Measurements from ENCODE around the gene CD52.
A peak's percentile ranks its signal among the peaks of the same experiment; 100 is the strongest.

The CD52 gene

DNA sequence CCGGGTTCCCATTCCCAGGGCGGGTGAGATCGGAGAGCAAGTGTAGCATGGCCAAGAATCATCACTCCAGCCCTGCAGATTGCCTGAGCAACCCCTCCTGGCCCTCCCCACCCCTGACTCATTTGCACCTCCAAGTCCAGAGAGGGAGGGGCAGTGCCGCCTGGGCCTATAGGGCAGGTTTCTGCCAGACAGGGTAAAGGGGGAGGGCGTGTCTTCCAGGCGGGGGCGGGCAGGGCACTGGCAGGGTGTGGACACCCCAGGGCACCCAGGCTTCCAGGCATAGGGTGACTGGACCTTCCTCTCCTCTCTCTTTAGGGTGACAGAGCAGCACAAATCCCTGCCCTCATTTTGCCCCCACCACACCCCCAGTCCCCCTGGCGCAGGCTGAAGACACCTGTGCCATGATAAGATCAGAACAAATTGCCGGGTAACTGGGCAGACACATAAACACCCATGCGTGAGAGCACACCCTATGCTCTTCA, 39.4 kb downstream of the CD52 start:
- no peak for DNase-seq

GRCh38 chr1:26358411-26359384, 40.9 kb downstream of the CD52 start:
- peak; percentile 66 to 81 for DNase-seq

- DNase-seq = peak; percentile 56 to 62
These were observed 42.4 kb downstream of the CD52 start for GRCh38 chr1:26359981-26360806.

DNA sequence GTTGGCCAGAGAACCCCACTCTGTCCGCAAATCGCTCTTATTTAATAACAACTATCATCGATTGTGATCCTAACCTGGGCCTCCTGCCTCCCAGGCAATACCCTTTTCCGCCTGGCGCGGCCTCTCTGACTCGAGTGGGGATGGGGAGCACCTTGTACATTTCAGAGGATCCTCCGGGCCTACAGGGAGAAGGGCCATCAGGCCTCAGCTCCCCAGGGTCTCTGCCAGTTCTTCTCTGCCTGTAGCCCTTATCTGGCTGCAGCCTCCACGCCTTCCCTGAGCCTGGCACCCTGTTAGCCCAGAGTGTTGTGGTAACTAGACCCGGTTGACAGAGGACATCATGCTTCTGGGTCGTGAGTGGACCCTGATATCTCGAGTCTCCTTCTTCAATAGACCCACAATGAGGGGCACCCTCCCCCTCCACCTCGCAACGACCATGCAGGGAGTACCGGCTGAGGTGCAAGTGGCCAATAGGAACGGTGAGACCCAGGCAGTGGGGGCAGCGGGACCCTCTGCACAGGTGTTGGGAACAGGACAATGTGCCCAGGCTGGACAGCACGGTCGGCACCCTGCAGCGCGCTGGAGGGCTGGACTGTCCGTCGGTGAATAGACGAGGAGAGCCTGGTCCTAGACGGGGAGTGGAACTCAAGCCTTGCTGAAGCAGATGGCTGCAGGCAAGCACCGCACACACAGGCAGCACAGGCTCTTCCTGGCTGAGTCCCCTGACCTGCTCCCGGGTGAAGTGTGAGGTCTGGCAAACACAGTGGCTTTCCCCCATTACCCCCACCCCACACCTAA, 43.2 kb downstream of the CD52 start:
- DNase-seq = no peak

GRCh38 chr1:26361605-26362122, 43.9 kb downstream of the CD52 start:
- no peak for DNase-seq

GRCh38 chr1:26362331-26362730, 44.6 kb downstream of the CD52 start:
- DNase-seq = no peak

DNA sequence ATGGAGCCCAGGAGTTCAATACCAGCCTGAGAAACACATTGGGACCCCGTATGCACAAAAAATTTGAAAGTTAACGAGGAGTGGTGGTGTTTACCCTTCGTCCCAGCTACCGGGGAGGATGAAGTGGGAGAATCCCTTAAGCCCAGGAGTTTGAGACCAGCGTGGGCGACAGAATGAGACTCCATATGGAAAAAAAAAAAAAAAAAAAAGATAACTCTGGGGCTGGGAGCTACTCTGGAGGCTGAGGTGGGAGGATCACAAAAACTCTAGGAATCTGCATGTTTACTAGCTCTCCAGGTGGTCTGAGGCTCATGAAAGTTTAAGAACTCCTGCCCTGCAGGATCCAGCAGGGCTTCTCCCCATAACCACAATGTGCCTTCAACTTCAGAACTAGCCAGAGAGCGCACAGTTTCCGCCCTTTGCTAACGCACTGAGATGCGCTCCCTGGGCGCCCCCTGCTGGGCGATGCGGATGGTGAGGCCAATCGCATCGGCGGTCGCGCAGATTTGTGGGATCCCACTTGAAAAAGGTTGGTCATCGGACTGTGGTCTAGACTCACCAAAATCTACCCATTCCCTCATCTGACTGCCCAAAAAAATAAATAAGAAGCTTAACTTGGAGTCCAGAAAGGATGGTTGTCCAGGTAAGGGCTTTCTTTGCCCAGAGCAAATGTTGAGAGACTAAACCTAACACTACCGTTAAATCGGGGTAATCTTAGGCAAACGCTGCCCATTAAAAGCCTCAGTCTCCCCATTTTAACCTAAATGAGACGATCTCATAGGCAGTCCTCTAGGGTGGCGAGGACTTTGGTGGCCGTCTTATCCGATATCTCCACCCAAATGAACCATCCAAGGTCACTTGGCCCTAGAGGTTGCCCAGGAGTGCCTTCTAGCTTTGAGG, 46.0 kb downstream of the CD52 start:
- DNase-seq = peak; percentile 83 to 85

DNA sequence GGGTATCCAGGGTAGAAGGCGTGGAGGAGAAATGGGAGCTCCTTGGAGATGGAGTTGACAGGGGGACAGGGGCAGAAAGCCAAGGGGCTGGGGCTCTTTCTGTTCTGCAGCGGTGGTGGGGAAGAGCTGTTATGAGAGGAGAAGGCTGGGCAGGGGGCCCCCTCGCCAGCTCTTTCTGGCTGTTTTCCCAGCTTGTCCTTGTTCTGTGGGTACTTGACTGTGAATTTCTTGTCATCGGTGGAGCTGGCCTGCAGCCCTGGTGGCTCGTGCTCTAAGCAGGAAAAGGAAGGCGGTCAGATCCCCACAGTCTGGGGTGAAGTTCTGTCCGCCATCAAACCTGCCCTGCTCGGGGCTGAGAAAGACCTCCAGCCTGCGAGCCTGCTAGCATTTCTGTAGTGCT, 47.2 kb downstream of the CD52 start:
- no peak for DNase-seq

- DNase-seq = no peak
These were observed 49.7 kb downstream of the CD52 start for GRCh38 chr1:26367441-26367840.

DNA sequence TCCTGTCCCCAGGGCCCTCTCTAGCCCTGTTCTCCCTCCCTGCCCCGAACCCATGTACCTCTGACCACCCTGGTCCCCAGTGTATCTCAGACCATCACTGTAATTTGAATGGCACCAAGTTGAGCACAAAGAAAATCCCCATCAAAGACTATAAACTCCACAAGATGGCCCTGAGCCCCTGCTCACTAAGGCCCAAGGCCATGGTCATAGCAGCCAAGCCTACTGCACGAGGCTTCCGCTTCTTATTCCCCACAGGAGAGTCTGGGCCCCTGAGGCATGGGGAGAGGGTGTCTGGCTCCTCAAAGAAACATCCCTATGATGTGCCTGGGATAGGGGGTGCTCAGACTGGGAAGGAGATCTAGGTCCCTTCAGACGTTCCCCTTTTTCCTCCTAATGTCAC, 50.2 kb downstream of the CD52 start:
- DNase-seq = no peak

- DNase-seq = no peak
These were observed 50.7 kb downstream of the CD52 start for GRCh38 chr1:26368486-26368885.

Measured in CD4-positive, alpha-beta T cell treated with Interleukin-4 for 1 hour (primary cell).